Measurements from ENCODE around the gene XPNPEP2. TPM values are rescaled to one million over a fixed set of nuclear protein-coding genes. Genes with fewer than 3 reads are reported as not detected.

The XPNPEP2 gene
- polyA plus RNA-seq, 3 donors: 0.19 TPM; not detected in 2

DNA sequence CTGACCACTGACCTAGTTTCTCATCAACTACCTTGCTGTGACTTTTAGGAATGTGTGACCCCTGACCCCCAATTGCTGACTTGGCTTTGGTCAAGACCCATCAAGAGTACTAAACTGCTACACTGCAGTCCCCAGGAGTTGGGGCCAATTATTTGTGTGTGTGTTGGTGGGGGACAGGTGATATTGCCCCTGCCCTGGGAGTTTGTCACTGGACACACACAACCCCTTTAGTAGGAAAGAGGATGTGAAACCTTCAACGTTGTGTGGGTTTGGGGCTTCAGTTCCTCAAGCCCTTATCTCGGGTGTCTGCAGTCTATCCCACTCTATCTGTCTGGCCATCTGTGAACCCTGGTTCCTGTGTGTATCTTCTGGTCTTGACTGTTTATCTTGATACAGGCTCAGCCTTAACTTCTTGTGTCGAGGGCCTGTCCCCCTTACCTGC lies 47.5 kb downstream of the XPNPEP2 start:
- peaks cover 54 to 62% of the 10 kb centered on the region in 2 donors for H3K4me1 ChIP-seq (ENCODE audit: control insufficient read depth in 1 of 2, insufficient read depth in 2 of 2, low read length in 2 of 2)
- H3K4me3 ChIP-seq (replicated peaks in 1 of 3; ENCODE audit: low read depth in 2 of 3, low read length in 3 of 3): peak overlapping the region in 1 of 3 experiments; percentile 61
- peaks cover 85% of the 10 kb centered on the region for H3K79me2 ChIP-seq (ENCODE audit: insufficient read depth, low read length)
- peaks cover 47 to 59% of the 10 kb centered on the region in 2 donors for H3K36me3 ChIP-seq (replicated peaks in 1 of 2; ENCODE audit: control insufficient read depth in 1 of 2, insufficient read depth in 2 of 2, low read length in 2 of 2)
- H3K4me2 ChIP-seq (replicated peaks; ENCODE audit: extremely low read depth, low read length, poor library complexity, severe bottlenecking): peak overlapping the region; percentile 58
- TF ChIP-seq, protein P1, sequence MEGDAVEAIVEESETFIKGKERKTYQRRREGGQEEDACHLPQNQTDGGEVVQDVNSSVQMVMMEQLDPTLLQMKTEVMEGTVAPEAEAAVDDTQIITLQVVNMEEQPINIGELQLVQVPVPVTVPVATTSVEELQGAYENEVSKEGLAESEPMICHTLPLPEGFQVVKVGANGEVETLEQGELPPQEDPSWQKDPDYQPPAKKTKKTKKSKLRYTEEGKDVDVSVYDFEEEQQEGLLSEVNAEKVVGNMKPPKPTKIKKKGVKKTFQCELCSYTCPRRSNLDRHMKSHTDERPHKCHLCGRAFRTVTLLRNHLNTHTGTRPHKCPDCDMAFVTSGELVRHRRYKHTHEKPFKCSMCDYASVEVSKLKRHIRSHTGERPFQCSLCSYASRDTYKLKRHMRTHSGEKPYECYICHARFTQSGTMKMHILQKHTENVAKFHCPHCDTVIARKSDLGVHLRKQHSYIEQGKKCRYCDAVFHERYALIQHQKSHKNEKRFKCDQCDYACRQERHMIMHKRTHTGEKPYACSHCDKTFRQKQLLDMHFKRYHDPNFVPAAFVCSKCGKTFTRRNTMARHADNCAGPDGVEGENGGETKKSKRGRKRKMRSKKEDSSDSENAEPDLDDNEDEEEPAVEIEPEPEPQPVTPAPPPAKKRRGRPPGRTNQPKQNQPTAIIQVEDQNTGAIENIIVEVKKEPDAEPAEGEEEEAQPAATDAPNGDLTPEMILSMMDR (IDR thresholded peaks at IDR 0.05): no peak
- peak in 2 of 3 donors; percentile 61 to 63 for DNase-seq
- H3K9ac ChIP-seq (ENCODE audit: insufficient read depth, low read length, poor library complexity, severe bottlenecking): no peak overlapping the region
- no peaks in the 10 kb centered on the region for H3K27me3 ChIP-seq (ENCODE audit: control insufficient read depth in 2 of 2, insufficient read depth in 2 of 2, low read length in 2 of 2)
- 0% methylated on average over 1 of the region's 3 CpGs for WGBS (ENCODE audit: insufficient coverage)
- Mint-ChIP-seq H3K4me3 (peak overlapping the region; percentile 66 to 79), H3K27me3 (ENCODE audit: low read depth in 3 of 3) (peaks cover 0 to 8% (median 0%) of the 10 kb centered on the region in 3 donors), H3K27ac (peak overlapping the region; percentile 87 to 98 (median 88)), H3K36me3 (peaks cover 58 to 74% of the 10 kb centered on the region in 2 donors), H3K4me1 (peaks cover 64% of the 10 kb centered on the region), H3K9me3 (peaks cover 0 to 2% (median 0%) of the 10 kb centered on the region in 7 donors)
- H3K9me3 ChIP-seq (replicated peaks in 1 of 2; ENCODE audit: control insufficient read depth in 1 of 2, insufficient read depth in 1 of 2, low read length in 2 of 2): no peaks in the 10 kb centered on the region
- peak overlapping the region; percentile 37 to 69 for H3K27ac ChIP-seq (ENCODE audit: low read depth in 1 of 2, low read length in 2 of 2)
- no peak overlapping the region for H2AFZ ChIP-seq (ENCODE audit: insufficient read depth, low read depth, low read length, poor library complexity, severe bottlenecking)
- H4K20me1 ChIP-seq (ENCODE audit: insufficient read depth, low read length): peaks cover 83% of the 10 kb centered on the region
- intact Hi-C loops (cut with micrococcal nuclease): no loop called here

DNA sequence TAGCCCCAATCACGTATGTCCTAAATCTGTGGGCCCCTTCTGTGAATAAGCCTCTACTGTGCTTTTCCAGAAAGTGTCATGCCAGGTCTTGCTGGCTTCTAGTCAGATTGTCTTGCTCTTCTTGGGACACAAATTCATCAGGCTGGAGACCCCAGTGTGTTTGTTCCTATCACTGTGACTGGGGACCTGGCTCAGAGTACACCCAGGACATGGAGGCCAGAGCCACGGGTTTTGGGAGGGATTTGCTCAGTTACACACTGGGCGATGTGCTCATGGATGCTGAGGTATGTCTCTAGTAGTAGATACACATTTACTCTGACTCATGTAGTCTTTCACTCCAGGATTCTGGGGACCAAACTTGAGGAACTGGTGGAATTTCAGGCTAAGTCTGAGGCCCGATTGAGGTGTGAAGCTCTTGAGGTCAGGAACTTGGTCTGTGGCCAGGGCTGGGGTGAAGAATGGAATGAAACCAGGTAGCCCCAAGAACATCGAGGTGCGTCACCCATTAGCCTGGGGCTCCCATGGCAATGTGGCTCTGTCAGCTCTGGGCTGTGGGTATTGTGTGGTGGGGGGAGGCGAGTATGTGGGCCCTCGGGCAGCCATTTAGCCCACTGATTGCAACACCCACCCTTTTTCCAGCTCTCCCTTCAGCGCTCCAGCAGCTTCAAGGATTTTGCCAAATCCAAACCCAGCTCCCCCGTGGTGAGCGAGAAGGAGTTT lies 48.7 kb downstream of the XPNPEP2 start:
- no peak overlapping the region for H2AFZ ChIP-seq (ENCODE audit: insufficient read depth, low read depth, low read length, poor library complexity, severe bottlenecking)
- H3K9me3 Mint-ChIP-seq: peaks cover 0 to 2% (median 0%) of the 10 kb centered on the region in 7 donors
- H3K4me3 Mint-ChIP-seq: no peak overlapping the region
- H3K79me2 ChIP-seq (ENCODE audit: insufficient read depth, low read length): peaks cover 79% of the 10 kb centered on the region
- no peak overlapping the region for H3K4me2 ChIP-seq (replicated peaks; ENCODE audit: extremely low read depth, low read length, poor library complexity, severe bottlenecking)
- TF ChIP-seq, protein P1 (IDR thresholded peaks at IDR 0.05): no peak
- no peak for DNase-seq
- H3K4me3 ChIP-seq (replicated peaks in 1 of 3; ENCODE audit: low read depth in 2 of 3, low read length in 3 of 3): no peak overlapping the region
- H3K4me1 ChIP-seq (ENCODE audit: control insufficient read depth in 1 of 2, insufficient read depth in 2 of 2, low read length in 2 of 2): peaks cover 44 to 51% of the 10 kb centered on the region in 2 donors
- peaks cover 87% of the 10 kb centered on the region for H4K20me1 ChIP-seq (ENCODE audit: insufficient read depth, low read length)
- intact Hi-C loops (cut with micrococcal nuclease): no loop called here
- H3K36me3 Mint-ChIP-seq: peaks cover 61 to 77% of the 10 kb centered on the region in 2 donors
- peaks cover 54% of the 10 kb centered on the region for H3K4me1 Mint-ChIP-seq
- peaks cover 59 to 65% of the 10 kb centered on the region in 2 donors for H3K36me3 ChIP-seq (replicated peaks in 1 of 2; ENCODE audit: control insufficient read depth in 1 of 2, insufficient read depth in 2 of 2, low read length in 2 of 2)
- peak overlapping the region in 1 of 2 donors; percentile 40 for H3K27ac ChIP-seq (ENCODE audit: low read depth in 1 of 2, low read length in 2 of 2)
- H3K9ac ChIP-seq (ENCODE audit: insufficient read depth, low read length, poor library complexity, severe bottlenecking): no peak overlapping the region
- no CpG with 5 or more reads among the region's 11 CpGs for WGBS (ENCODE audit: insufficient coverage)
- H3K27me3 ChIP-seq (ENCODE audit: control insufficient read depth in 2 of 2, insufficient read depth in 2 of 2, low read length in 2 of 2): no peaks in the 10 kb centered on the region
- H3K27me3 Mint-ChIP-seq (ENCODE audit: low read depth in 3 of 3): peaks cover 0 to 4% (median 0%) of the 10 kb centered on the region in 3 donors
- H3K27ac Mint-ChIP-seq: peak overlapping the region in 6 of 7 donors; percentile 43 to 81 (median 67)
- no peaks in the 10 kb centered on the region for H3K9me3 ChIP-seq (replicated peaks in 1 of 2; ENCODE audit: control insufficient read depth in 1 of 2, insufficient read depth in 1 of 2, low read length in 2 of 2)
